Vagina (tissue), 2 donors: ENCODE results near the gene KLK8. TPM values are rescaled to one million over a fixed set of nuclear protein-coding genes. Genes with fewer than 3 reads are reported as not detected.
A peak's percentile ranks its signal among the peaks of the same experiment; 100 is the strongest.

Source experiments
- DNase-seq, 2 donors: peaks; one replicate each; pipeline ENCODE4 v3.0.0-alpha.2; 2017; ENCODE audit errors: extremely low spot score in 2 of 2
- H3K27ac ChIP-seq: fragments of 200-600 bp; sonication (generic); one replicate; pipeline ENCODE4 v1.5.1; 2019
- H3K27me3 ChIP-seq: fragments of 200-600 bp; sonication (generic); one replicate; pipeline ENCODE4 v1.5.1; 2019
- H3K36me3 ChIP-seq, 2 donors: fragments of 200-600 bp; sonication (generic); one replicate each; pipeline ENCODE4 v1.5.1; 2017 to 2019
- H3K4me1 ChIP-seq: fragments of 200-600 bp; sonication (generic); one replicate; pipeline ENCODE4 v1.5.1; 2019
- H3K4me3 ChIP-seq, 2 donors: fragments of 200-600 bp; sonication (generic); 1 replicate in 1 of 2; 2 replicates in 1 of 2; pipeline ENCODE4 v1.5.1; 2016 to 2019
- H3K9me3 ChIP-seq: fragments of 200-600 bp; sonication (generic); one replicate; pipeline ENCODE4 v1.5.1; 2019
- POLR2A ChIP-seq, 2 donors: fragments of 450-650 bp; IDR thresholded peaks; one replicate each; pipeline ENCODE4 v1.6.1; 2017; ENCODE audit warnings: antibody characterized with exemption in 2 of 2, mild to moderate bottlenecking in 2 of 2, moderate library complexity in 2 of 2
- POLR2AphosphoS5 ChIP-seq, 2 donors: sonication (generic); formaldehyde crosslinking; IDR thresholded peaks; one replicate each; pipeline ENCODE4 v1.9.0; 2017; ENCODE audit warnings: antibody characterized with exemption in 2 of 2, mild to moderate bottlenecking in 2 of 2, low read depth in 1 of 2; ENCODE audit not compliant: insufficient read depth in 1 of 2
- intact Hi-C: fragments of 100-400 bp; cut with DNase I; formaldehyde crosslinking; loops from one replicate; pipeline ENCODE4 v1.15.1; 2023
- total RNA-seq: library from RNA; depleted of rRNA; stranded (reverse); fragments of >200 nt; gene quantifications from one replicate; pipeline ENCODE4 v1.2.3, GENCODE V29; 2016
- TF ChIP-seq, protein P1 (sequence below), 3 experiments: fragments of 450-650 bp in 2 of 3; fragments of 200-600 bp in 1 of 3; sonication (generic) in 1 of 3; IDR thresholded peaks; one replicate each; pipeline ENCODE4 v1.5.1; 2017 to 2019; ENCODE audit warnings: antibody characterized with exemption in 3 of 3, mild to moderate bottlenecking in 2 of 3, moderate library complexity in 2 of 3

KLK8 gene
- total RNA-seq, 1 donor from 2014 or later, result 16.2 TPM

DNA sequence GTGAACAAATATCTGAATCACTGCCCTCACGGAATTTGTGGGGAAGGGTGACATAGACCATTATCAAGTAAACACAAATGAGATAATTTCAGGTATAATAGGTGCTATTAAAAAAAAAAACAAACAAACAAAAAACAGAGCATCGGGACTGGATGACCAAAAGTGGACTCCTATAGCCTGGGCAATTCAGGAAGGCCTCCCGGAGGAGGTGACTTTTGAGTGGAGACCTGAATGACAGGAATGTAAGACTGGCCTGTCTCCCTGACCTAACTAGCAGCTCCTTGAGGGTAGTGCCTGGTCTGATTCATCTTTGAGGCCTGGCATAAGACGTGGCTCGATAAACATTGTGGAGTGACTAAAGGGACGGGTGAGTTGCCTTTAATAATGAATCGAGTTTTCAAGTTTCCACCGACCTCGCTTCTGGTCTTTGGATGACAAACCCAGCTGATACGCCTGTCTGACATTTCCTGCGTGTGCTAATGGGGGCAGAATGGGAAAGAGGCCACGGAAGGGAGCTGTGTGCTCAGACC, 11.3 kb upstream of the KLK8 start:
- Histone ChIP-seq H3K27me3 (no peaks in the 10 kb centered on the region), H3K36me3 (no peaks in the 10 kb centered on the region), H3K4me3 (no peak overlapping the region), H3K4me1 (peaks cover 6% of the 10 kb centered on the region), H3K27ac (no peak overlapping the region), H3K9me3 (no peaks in the 10 kb centered on the region)
- intact Hi-C loops, result no loop called here
- TF ChIP-seq, protein P1, sequence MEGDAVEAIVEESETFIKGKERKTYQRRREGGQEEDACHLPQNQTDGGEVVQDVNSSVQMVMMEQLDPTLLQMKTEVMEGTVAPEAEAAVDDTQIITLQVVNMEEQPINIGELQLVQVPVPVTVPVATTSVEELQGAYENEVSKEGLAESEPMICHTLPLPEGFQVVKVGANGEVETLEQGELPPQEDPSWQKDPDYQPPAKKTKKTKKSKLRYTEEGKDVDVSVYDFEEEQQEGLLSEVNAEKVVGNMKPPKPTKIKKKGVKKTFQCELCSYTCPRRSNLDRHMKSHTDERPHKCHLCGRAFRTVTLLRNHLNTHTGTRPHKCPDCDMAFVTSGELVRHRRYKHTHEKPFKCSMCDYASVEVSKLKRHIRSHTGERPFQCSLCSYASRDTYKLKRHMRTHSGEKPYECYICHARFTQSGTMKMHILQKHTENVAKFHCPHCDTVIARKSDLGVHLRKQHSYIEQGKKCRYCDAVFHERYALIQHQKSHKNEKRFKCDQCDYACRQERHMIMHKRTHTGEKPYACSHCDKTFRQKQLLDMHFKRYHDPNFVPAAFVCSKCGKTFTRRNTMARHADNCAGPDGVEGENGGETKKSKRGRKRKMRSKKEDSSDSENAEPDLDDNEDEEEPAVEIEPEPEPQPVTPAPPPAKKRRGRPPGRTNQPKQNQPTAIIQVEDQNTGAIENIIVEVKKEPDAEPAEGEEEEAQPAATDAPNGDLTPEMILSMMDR (IDR thresholded peaks at IDR 0.05), result no peak
- TF ChIP-seq POLR2A (IDR thresholded peaks at IDR 0.05) (no peak), POLR2AphosphoS5 (IDR thresholded peaks at IDR 0.05; ENCODE audit: insufficient read depth in 1 of 2, low read depth in 1 of 2) (no peak)
- no peak for DNase-seq

DNA sequence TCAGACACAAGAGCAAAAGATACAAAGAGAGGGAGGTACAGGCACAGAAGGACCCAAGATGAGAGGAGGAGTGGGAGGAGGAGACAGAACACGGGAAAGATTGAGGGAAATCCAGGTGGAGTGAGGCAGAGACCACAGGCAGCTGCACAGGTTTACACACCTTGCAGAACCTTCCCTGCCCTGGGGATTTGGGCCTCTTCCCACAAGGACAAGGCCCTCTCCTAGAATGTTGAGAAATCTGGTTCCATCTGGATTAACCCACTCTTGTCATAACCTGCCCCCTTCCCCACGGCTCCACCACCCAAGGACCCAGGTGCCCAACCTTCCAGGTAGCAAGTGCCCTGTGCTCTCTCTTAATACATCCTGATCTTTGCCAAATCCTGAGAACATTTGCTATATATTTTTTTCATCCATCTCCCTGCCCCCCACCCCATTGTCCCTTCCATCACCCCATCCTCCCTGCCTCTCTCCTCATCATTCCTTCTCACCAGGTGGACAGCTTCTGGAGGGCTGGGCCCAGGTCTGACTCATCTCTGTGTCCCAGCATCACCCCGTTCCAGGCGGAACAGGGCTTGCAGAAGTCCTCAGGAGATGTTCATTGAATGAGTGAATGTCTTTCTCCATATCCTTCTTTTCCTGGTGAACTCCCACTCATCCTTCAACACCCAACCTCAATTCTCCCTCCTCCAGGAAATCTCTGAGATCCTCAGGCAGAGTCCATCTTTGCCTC, 8.8 kb upstream of the KLK8 start:
- DNase-seq, result no peak
- H3K27me3 ChIP-seq, result no peaks in the 10 kb centered on the region
- intact Hi-C loops, result no loop called here
- TF ChIP-seq POLR2AphosphoS5 (IDR thresholded peaks at IDR 0.05; ENCODE audit: insufficient read depth in 1 of 2, low read depth in 1 of 2) (peak in 1 of 2 donors; percentile 58), POLR2A (IDR thresholded peaks at IDR 0.05) (no peak)
- TF ChIP-seq, protein P1 (IDR thresholded peaks at IDR 0.05), result no peak
- H3K9me3 ChIP-seq, result no peaks in the 10 kb centered on the region
- H3K4me1 ChIP-seq, result peaks cover 6% of the 10 kb centered on the region
- H3K27ac ChIP-seq, result no peak overlapping the region
- H3K4me3 ChIP-seq, result no peak overlapping the region
- H3K36me3 ChIP-seq, result no peaks in the 10 kb centered on the region

DNA sequence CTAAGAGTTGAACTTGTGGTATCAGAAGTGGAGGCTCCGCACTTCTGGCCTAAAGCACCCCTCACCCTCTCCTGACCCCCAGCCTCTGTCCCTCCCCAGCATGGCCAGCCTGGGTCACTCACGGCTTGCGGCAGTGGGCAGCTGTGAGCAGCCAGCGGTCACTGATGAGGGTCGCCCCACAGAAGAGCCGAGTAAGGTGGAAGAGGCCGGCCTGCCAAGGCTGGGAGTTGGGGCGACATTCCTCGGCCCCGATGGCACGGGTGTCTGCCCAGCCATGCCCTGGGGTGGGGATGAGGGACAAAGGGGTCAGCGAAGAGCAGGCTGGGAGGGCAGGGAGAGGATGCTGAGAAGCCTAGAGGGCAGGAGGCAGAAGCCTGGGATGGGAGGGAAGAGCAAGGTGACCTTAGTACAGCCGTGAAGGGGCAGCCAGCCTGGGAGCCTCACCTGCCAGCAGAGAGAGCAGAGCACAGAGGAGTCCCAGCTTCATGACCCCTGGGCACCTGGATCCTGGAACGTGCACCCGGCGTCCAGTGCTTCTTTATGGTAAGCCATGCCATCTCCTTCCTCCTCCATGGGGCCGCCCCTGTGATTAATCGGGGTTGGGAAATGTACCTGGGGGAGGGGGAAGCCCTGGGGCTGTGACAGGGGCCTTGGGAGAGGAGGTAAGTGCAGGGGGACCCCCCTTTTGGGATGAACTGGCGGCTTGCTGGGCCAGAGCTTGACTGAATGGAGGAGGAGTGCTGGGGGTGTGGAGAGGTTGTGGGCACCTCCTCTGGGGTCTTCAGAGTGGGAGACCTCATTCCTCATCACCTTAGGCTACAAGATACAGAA, 7.9 kb upstream of the KLK8 start:
- intact Hi-C loops, result no loop called here
- DNase-seq, result no peak
- no peak overlapping the region for H3K27ac ChIP-seq

DNA sequence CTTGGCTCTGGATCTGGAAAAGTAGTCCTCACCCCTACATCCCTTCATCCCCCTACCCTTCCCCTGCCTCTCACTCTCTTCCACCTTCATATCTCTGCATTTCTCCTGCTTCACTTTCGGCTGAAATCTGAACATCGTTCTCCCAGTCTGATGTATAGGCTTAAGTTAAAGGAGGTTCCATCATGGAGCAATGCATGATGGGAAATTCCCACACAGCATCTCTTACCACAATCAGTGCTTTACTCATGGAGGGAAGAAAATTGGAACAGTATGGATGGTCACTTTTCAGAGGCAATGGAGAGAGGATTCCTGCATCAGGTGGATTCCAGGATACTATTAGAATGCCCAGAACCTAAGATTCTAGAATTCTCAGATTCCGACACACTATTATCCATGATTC, 6.1 kb upstream of the KLK8 start:
- intact Hi-C loops, result no loop called here
- peaks cover 6% of the 10 kb centered on the region for H3K4me1 ChIP-seq
- H3K9me3 ChIP-seq, result no peaks in the 10 kb centered on the region
- no peaks in the 10 kb centered on the region for H3K27me3 ChIP-seq
- no peak overlapping the region for H3K27ac ChIP-seq
- TF ChIP-seq POLR2A (IDR thresholded peaks at IDR 0.05), result no peak
- no peak for TF ChIP-seq POLR2AphosphoS5 (IDR thresholded peaks at IDR 0.05; ENCODE audit: insufficient read depth in 1 of 2, low read depth in 1 of 2)
- TF ChIP-seq, protein P1 (IDR thresholded peaks at IDR 0.05), result no peak
- no peak overlapping the region for H3K4me3 ChIP-seq
- DNase-seq, result no peak
- no peaks in the 10 kb centered on the region for H3K36me3 ChIP-seq

More for the DNA sequence above, 7.9 kb upstream of the KLK8 start:
- Histone ChIP-seq H3K36me3 (no peaks in the 10 kb centered on the region), H3K9me3 (no peaks in the 10 kb centered on the region), H3K4me1 (peaks cover 6% of the 10 kb centered on the region), H3K27me3 (no peaks in the 10 kb centered on the region), H3K4me3 (no peak overlapping the region)
- TF ChIP-seq POLR2A (IDR thresholded peaks at IDR 0.05), result no peak
- TF ChIP-seq POLR2AphosphoS5 (IDR thresholded peaks at IDR 0.05; ENCODE audit: insufficient read depth in 1 of 2, low read depth in 1 of 2), result no peak
- TF ChIP-seq, protein P1 (IDR thresholded peaks at IDR 0.05), result no peak
